SU-DHL-6 (cell line): ENCODE measurements around the gene GDA.

Source experiments
- H2AFZ ChIP-seq: fragments of 200-600 bp; sonication (generic); 2 replicates; pipeline ENCODE4 v1.6.1; 2014; ENCODE audit warnings: low read depth, mild to moderate bottlenecking, moderate library complexity, mixed read lengths, antibody characterized with exemption, low read length; ENCODE audit not compliant: severe bottlenecking
- H3F3A ChIP-seq: fragments of 200-600 bp; shearing (Covaris generic); 2 replicates; pipeline ENCODE4 v1.6.0; 2016; ENCODE audit warnings: antibody characterized with exemption, mild to moderate bottlenecking; ENCODE audit not compliant: insufficient read depth
- H3K27ac ChIP-seq: fragments of 200-600 bp; sonication (generic); 2 replicates; pipeline ENCODE4 v1.5.1; 2016; ENCODE audit warnings: low read depth, mild to moderate bottlenecking, low read length, moderate library complexity, mixed read lengths
- H3K27me3 ChIP-seq: fragments of 200-600 bp; sonication (generic), shearing (Covaris generic); 2 replicates; pipeline ENCODE4 v1.6.0; 2014; ENCODE audit warnings: mild to moderate bottlenecking, low read length
- H3K36me3 ChIP-seq: fragments of 200-600 bp; sonication (generic); 2 replicates; pipeline ENCODE4 v1.6.1; 2014; ENCODE audit warnings: mild to moderate bottlenecking, low read length, mixed read lengths
- H3K4me2 ChIP-seq: fragments of 300-600, 200-600 bp; shearing (Covaris generic), sonication (generic); 2 replicates; pipeline ENCODE4 v1.6.0; 2014; ENCODE audit warnings: low read length, low read depth, mild to moderate bottlenecking; ENCODE audit not compliant: poor library complexity, severe bottlenecking
- H3K4me3 ChIP-seq: fragments of 200-600 bp; sonication (generic); 2 replicates; pipeline ENCODE4 v1.5.1; 2014; ENCODE audit warnings: antibody characterized with exemption, low read length, mild to moderate bottlenecking, mixed read lengths; ENCODE audit not compliant: insufficient read depth, poor library complexity, severe bottlenecking
- H3K79me2 ChIP-seq: fragments of 200-600 bp; sonication (generic); 2 replicates; pipeline ENCODE4 v1.6.1; 2014; ENCODE audit warnings: mild to moderate bottlenecking, low read length, moderate library complexity; ENCODE audit not compliant: insufficient read depth
- H3K9ac ChIP-seq: fragments of 200-600 bp; sonication (generic); 2 replicates; pipeline ENCODE4 v1.7.0; 2014; ENCODE audit warnings: mild to moderate bottlenecking, low read length
- H3K9me2 ChIP-seq: fragments of 200-600 bp; sonication (generic); replicated peaks from 2 replicates; pipeline ENCODE4 v1.6.1; 2014; ENCODE audit warnings: low read length; ENCODE audit not compliant: insufficient read depth
- H3K9me3 ChIP-seq: fragments of 200-600 bp; sonication (generic); 2 replicates; pipeline ENCODE4 v1.6.1; 2014; ENCODE audit warnings: low read length, mixed read lengths; ENCODE audit not compliant: insufficient read depth
- H4K20me1 ChIP-seq: fragments of 200-600 bp; sonication (generic); 2 replicates; pipeline ENCODE4 v1.6.1; 2014; ENCODE audit warnings: low read depth, mild to moderate bottlenecking, antibody characterized with exemption, low read length, moderate library complexity, mixed read lengths
- CTCF ChIP-seq: fragments of 200-600 bp; sonication (generic); IDR thresholded peaks from one replicate; pipeline ENCODE4 v1.5.1; 2017; ENCODE audit warnings: antibody characterized with exemption, mild to moderate bottlenecking, low read length, moderate library complexity; ENCODE audit not compliant: insufficient read depth, poor library complexity, severe bottlenecking
- EZH2phosphoT487 ChIP-seq: fragments of 200-600 bp; sonication (generic), shearing (Covaris generic); conservative IDR thresholded peaks from 2 replicates; pipeline ENCODE4 v1.6.1; 2018; ENCODE audit warnings: mild to moderate bottlenecking, antibody characterized with exemption, low read length, moderate library complexity, mixed read lengths

GDA gene

GRCh38 chr9:72141484-72141883 is 7.8 kb upstream of the GDA start:
- no peaks in the 10 kb centered on the region for H3F3A ChIP-seq

GRCh38 chr9:72144756-72145492 is 4.3 kb upstream of the GDA start:
- no peak overlapping the region for H2AFZ ChIP-seq
- H3K27ac ChIP-seq = no peak overlapping the region
- H3K9ac ChIP-seq = no peak overlapping the region
- H3K36me3 ChIP-seq = no peaks in the 10 kb centered on the region
- no peaks in the 10 kb centered on the region for H3K79me2 ChIP-seq
- no peaks in the 10 kb centered on the region for H3K9me3 ChIP-seq
- no peaks in the 10 kb centered on the region for H3F3A ChIP-seq
- H4K20me1 ChIP-seq = no peaks in the 10 kb centered on the region
- H3K4me2 ChIP-seq = no peak overlapping the region
- no peaks in the 10 kb centered on the region for H3K27me3 ChIP-seq
- H3K9me2 ChIP-seq = no peaks in the 10 kb centered on the region
- TF ChIP-seq CTCF (no peak), EZH2phosphoT487 (no peak)
- no peak overlapping the region for H3K4me3 ChIP-seq

More at GRCh38 chr9:72141484-72141883, 7.8 kb upstream of the GDA start:
- Histone ChIP-seq H3K4me3 (no peak overlapping the region), H3K4me2 (no peak overlapping the region), H3K9me3 (no peaks in the 10 kb centered on the region), H3K27me3 (no peaks in the 10 kb centered on the region), H3K36me3 (no peaks in the 10 kb centered on the region), H3K9me2 (no peaks in the 10 kb centered on the region), H3K27ac (no peak overlapping the region), H2AFZ (no peak overlapping the region), H4K20me1 (no peaks in the 10 kb centered on the region), H3K79me2 (no peaks in the 10 kb centered on the region), H3K9ac (no peak overlapping the region)
- TF ChIP-seq EZH2phosphoT487 = no peak
- no peak for TF ChIP-seq CTCF

- Histone ChIP-seq H2AFZ (no peak overlapping the region), H3K27ac (no peak overlapping the region), H3K4me2 (no peak overlapping the region), H3K36me3 (no peaks in the 10 kb centered on the region), H3K9me3 (no peaks in the 10 kb centered on the region), H3F3A (no peaks in the 10 kb centered on the region), H3K9ac (no peak overlapping the region), H3K4me3 (no peak overlapping the region), H3K27me3 (no peaks in the 10 kb centered on the region), H4K20me1 (no peaks in the 10 kb centered on the region), H3K9me2 (no peaks in the 10 kb centered on the region), H3K79me2 (no peaks in the 10 kb centered on the region)
- TF ChIP-seq EZH2phosphoT487 (no peak), CTCF (no peak)
These were observed 3.3 kb upstream of the GDA start for GRCh38 chr9:72145733-72146505.
